SH-SY5Y (cell line): Measurements from ENCODE around the gene ACVR1.
A peak's percentile ranks its signal among the peaks of the same experiment; 100 is the strongest.

Experiments
- GATA2 ChIP-seq: IDR thresholded peaks from 2 replicates; pipeline ENCODE4 v1.6.1; 2011; ENCODE audit warnings: mild to moderate bottlenecking, low read depth, low read length
- GATA3 ChIP-seq: IDR thresholded peaks from 2 replicates; pipeline ENCODE4 v1.6.1; 2011; ENCODE audit warnings: low read depth, mild to moderate bottlenecking, low read length, moderate library complexity

- peak; percentile 76 for TF ChIP-seq GATA2
- no peak for TF ChIP-seq GATA3
Measured at GRCh38 chr2:157837851-157838441, 38.2 kb downstream of the ACVR1 start.
